Colonic mucosa (tissue), 4 donors: ENCODE measurements around the gene BTBD7. TPM values are rescaled to one million over a fixed set of nuclear protein-coding genes. Genes with fewer than 3 reads are reported as not detected.

Experiments
- DNase-seq: peaks from one replicate; pipeline ENCODE4 v3.0.0-alpha.2; 2020
- H3K27ac ChIP-seq: fragments of 200-600 bp; one replicate; pipeline ENCODE4 v1.8.0; 2021
- H3K27me3 ChIP-seq: fragments of 200-600 bp; one replicate; pipeline ENCODE4 v1.8.0; 2021
- H3K36me3 ChIP-seq: fragments of 200-600 bp; one replicate; pipeline ENCODE4 v1.8.0; 2021
- H3K4me1 ChIP-seq: fragments of 200-600 bp; one replicate; pipeline ENCODE4 v1.8.0; 2021; ENCODE audit warnings: mild to moderate bottlenecking
- H3K4me3 ChIP-seq: fragments of 200-600 bp; one replicate; pipeline ENCODE4 v1.8.0; 2021
- H3K9ac ChIP-seq, 2 donors: one replicate each; pipeline ENCODE4 v1.7.0; 2013; ENCODE audit warnings: control low read depth in 2 of 2, low read depth in 2 of 2, low read length in 2 of 2
- H3K9me3 ChIP-seq: fragments of 200-600 bp; one replicate; pipeline ENCODE4 v1.8.0; 2021
- intact Hi-C: fragments of 100-400 bp; cut with DNase I; formaldehyde crosslinking; loops from one replicate; pipeline ENCODE4 v1.14.1; 2022
- total RNA-seq, 2 donors: library from RNA; stranded (reverse); fragmentation: NEBNext Ultra II Directional in 1 of 2; extraction: Animal tissue kit (Norgen Biotek cat#: 25700) in 1 of 2; gene quantifications; one replicate each; pipeline ENCODE4 v1.2.1, GENCODE V29; 2021
- TF ChIP-seq, protein P1 (sequence below): fragments of 200-600 bp; IDR thresholded peaks from one replicate; pipeline ENCODE4 v1.8.0; 2022; ENCODE audit warnings: antibody characterized with exemption, mild to moderate bottlenecking
- donor health status: healthy.
- donor health status: DM: no; HTN: no; CAD: no.
- donor health status: DM: no; HTN: no; CAD: no.

Gene BTBD7
- total RNA-seq, 2 donors from 2014 or later: 31.8 to 35.5 TPM

DNA sequence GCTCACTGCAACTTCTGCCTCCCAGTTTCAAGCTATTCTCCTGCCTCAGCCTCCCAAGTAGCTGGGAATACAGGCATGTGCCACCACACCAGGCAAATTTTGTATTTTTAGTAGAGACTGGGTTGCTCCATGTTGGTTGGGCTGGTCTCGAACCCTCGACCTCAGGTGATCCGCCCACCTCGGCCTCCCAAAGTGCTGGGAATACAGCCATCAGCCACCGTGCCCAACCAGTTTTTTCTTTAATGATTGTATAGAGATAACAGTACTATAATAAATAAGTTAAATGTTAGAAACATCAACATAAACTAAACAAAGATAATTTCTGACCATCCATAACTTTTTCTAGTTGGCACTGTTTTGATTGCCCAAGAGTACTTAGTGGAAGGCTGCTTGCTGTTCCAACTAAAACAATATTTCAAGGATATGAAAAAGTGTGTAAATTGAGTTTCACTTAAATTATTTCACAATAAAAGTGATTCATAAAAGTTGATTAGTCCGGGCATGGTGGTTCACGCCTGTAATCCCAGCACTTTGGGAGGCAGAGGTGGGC lies 131.6 kb downstream of the BTBD7 start:
- H3K4me1 ChIP-seq: no peaks in the 10 kb centered on the region
- H3K27me3 ChIP-seq: no peaks in the 10 kb centered on the region
- no peaks in the 10 kb centered on the region for H3K36me3 ChIP-seq
- no peak for DNase-seq
- intact Hi-C loops: no loop called here
- TF ChIP-seq, protein P1, sequence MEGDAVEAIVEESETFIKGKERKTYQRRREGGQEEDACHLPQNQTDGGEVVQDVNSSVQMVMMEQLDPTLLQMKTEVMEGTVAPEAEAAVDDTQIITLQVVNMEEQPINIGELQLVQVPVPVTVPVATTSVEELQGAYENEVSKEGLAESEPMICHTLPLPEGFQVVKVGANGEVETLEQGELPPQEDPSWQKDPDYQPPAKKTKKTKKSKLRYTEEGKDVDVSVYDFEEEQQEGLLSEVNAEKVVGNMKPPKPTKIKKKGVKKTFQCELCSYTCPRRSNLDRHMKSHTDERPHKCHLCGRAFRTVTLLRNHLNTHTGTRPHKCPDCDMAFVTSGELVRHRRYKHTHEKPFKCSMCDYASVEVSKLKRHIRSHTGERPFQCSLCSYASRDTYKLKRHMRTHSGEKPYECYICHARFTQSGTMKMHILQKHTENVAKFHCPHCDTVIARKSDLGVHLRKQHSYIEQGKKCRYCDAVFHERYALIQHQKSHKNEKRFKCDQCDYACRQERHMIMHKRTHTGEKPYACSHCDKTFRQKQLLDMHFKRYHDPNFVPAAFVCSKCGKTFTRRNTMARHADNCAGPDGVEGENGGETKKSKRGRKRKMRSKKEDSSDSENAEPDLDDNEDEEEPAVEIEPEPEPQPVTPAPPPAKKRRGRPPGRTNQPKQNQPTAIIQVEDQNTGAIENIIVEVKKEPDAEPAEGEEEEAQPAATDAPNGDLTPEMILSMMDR: no peak
- H3K9ac ChIP-seq: no peak overlapping the region
- no peak overlapping the region for H3K27ac ChIP-seq
- H3K4me3 ChIP-seq: no peak overlapping the region
- no peaks in the 10 kb centered on the region for H3K9me3 ChIP-seq

DNA sequence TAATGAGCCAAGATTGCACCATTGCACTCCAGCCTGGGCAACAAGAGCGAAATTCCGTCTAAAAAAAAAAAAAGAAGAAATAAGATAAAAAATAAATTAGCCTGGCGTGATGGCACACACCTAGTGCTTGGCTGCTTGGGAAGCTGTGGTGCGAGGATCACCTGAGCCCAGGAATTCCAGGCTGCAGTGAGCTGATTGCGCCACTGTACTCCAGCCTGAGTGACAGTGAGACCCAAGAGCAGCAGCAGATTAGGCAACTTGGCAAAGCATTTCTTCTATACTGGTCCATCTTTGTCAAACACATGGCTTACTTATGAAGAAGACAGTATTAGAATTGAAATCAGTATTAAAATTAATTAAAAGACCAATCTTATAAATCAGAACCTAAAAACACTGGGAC lies 132.3 kb downstream of the BTBD7 start:
- H3K9me3 ChIP-seq: no peaks in the 10 kb centered on the region
- H3K27me3 ChIP-seq: no peaks in the 10 kb centered on the region
- no peak overlapping the region for H3K9ac ChIP-seq
- H3K4me3 ChIP-seq: no peak overlapping the region
- H3K4me1 ChIP-seq: no peaks in the 10 kb centered on the region
- DNase-seq: no peak
- intact Hi-C loops: no loop called here
- no peak overlapping the region for H3K27ac ChIP-seq
- TF ChIP-seq, protein P1: no peak
- H3K36me3 ChIP-seq: no peaks in the 10 kb centered on the region

DNA sequence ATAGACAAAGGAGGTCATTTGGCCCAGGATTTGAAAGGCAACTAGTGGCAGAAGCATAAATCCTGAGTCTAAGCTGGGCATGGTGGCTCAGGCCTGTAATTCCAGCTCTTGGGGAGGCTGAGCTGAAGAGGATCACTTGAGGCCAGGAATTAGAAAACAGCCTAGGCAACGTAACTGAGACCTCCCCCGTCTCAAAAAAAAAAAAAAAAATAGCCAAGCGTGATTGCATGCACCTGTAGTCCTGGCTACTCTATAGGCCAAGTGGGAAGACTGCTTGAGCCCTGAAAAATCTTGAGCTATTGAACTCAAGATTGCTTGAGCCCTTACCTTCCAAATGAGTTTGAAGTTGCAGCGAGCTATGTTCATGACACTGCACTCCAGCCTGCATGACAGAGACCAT lies 133.8 kb downstream of the BTBD7 start:
- Histone ChIP-seq H3K9me3 (no peaks in the 10 kb centered on the region), H3K36me3 (no peaks in the 10 kb centered on the region), H3K27ac (no peak overlapping the region), H3K9ac (no peak overlapping the region), H3K4me1 (no peaks in the 10 kb centered on the region), H3K27me3 (no peaks in the 10 kb centered on the region), H3K4me3 (no peak overlapping the region)
- intact Hi-C loops: no loop called here
- no peak for DNase-seq
- TF ChIP-seq, protein P1: no peak

DNA sequence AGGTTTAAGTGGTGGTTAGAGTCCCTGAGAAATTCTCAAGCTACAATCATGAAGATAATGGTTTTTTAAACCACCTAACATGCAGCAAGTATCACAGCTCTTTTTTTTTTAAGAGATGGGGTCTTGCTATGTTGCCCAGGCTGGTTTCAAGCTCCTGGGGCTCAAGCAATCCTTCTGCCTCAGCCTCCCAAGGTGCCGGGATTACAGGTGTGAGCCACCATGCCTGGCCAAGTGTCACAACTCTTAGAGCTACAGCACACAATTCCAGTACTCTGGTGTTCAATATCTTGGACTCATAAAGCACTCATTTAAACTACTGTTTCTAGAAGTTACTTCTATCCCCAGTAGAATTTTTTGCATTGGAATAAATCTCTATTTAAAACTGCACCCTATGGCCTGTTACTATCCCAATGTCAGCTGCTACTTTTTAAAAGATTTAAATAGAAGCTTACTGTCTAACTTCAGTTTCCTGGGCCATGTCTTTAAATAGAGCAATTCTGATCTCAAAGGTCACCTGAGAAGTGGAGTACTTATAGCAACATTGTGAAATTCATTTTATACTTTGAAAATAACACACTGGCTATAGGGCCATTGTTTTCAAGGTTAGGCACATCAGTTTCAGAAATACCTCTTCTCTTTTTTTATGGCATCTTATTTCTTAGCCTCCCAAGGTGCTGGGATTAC lies 137.4 kb downstream of the BTBD7 start:
- TF ChIP-seq, protein P1: no peak
- H3K9ac ChIP-seq: no peak overlapping the region
- H3K36me3 ChIP-seq: no peaks in the 10 kb centered on the region
- peak overlapping the region; percentile 52 for H3K27ac ChIP-seq
- intact Hi-C loops: no loop called here
- no peak overlapping the region for H3K4me3 ChIP-seq
- no peaks in the 10 kb centered on the region for H3K4me1 ChIP-seq
- no peaks in the 10 kb centered on the region for H3K9me3 ChIP-seq
- no peaks in the 10 kb centered on the region for H3K27me3 ChIP-seq
- no peak for DNase-seq

Other genes starting within 250 kb of the BTBD7 start
- gene ITPK1, start 217.1 kb downstream of the BTBD7 start, total RNA-seq: 100 to 1,000 TPM; 118 to 134 TPM
- 10 to 100 TPM; 12.8 to 22.4 TPM for gene MOAP1, start 148.1 kb downstream of the BTBD7 start, total RNA-seq
- gene LYSET, start 147.7 kb downstream of the BTBD7 start, total RNA-seq: 10 to 100 TPM; 31.3 to 36.8 TPM
- gene GON7, start 126.0 kb downstream of the BTBD7 start, total RNA-seq: 10 to 100 TPM; 21.2 to 25.1 TPM
- gene UBR7, start 125.8 kb downstream of the BTBD7 start, total RNA-seq: 10 to 100 TPM; 22.4 to 35.5 TPM
- gene COX8C, start 14.1 kb upstream of the BTBD7 start, total RNA-seq: not detected
- under 1 TPM; 0.17 to 0.21 TPM for gene UNC79, start 97.9 kb upstream of the BTBD7 start, total RNA-seq